Measurements from ENCODE around the gene OTOP3. TPM values are rescaled to one million over a fixed set of nuclear protein-coding genes. Genes with fewer than 3 reads are reported as not detected.

The OTOP3 gene
- total RNA-seq, 4 donors from 2014 or later: 0.65 to 0.98 TPM; not detected in 2

GRCh38 chr17:74928786-74929185 is 6.9 kb upstream of the OTOP3 start:
- Histone ChIP-seq H3K27me3 (peaks cover 54% of the 10 kb centered on the region), H3K4me1 (peaks cover 10% of the 10 kb centered on the region), H3K36me3 (no peaks in the 10 kb centered on the region), H3K9me3 (no peaks in the 10 kb centered on the region), H3K27ac (no peak overlapping the region), H3K4me3 (no peak overlapping the region)
- TF ChIP-seq POLR2A (IDR thresholded peaks at IDR 0.05): no peak
- TF ChIP-seq, protein P1, sequence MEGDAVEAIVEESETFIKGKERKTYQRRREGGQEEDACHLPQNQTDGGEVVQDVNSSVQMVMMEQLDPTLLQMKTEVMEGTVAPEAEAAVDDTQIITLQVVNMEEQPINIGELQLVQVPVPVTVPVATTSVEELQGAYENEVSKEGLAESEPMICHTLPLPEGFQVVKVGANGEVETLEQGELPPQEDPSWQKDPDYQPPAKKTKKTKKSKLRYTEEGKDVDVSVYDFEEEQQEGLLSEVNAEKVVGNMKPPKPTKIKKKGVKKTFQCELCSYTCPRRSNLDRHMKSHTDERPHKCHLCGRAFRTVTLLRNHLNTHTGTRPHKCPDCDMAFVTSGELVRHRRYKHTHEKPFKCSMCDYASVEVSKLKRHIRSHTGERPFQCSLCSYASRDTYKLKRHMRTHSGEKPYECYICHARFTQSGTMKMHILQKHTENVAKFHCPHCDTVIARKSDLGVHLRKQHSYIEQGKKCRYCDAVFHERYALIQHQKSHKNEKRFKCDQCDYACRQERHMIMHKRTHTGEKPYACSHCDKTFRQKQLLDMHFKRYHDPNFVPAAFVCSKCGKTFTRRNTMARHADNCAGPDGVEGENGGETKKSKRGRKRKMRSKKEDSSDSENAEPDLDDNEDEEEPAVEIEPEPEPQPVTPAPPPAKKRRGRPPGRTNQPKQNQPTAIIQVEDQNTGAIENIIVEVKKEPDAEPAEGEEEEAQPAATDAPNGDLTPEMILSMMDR (IDR thresholded peaks at IDR 0.05): no peak
- DNase-seq (ENCODE audit: low spot score in 2 of 2): no peak
- 55% methylated on average over 6 of the region's 6 CpGs for WGBS

DNA sequence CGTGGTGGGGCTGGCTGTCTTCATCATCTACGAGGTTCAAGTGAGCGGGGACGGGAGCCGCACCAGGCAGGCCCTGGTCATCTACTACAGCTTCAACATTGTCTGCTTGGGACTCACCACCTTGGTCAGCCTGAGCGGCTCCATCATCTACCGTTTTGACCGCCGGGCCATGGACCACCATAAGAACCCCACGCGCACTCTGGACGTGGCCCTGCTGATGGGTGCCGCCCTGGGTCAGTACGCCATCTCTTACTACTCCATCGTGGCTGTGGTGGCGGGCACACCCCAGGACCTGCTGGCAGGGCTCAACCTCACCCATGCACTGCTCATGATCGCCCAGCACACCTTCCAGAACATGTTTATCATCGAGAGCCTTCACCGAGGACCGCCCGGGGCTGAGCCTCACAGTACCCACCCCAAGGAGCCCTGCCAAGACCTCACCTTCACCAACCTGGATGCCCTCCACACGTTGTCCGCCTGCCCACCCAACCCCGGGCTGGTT is 5.1 kb upstream of the OTOP3 start:
- Histone ChIP-seq H3K36me3 (no peaks in the 10 kb centered on the region), H3K4me3 (no peak overlapping the region), H3K9me3 (no peaks in the 10 kb centered on the region), H3K27me3 (peaks cover 53% of the 10 kb centered on the region), H3K4me1 (peaks cover 3% of the 10 kb centered on the region), H3K27ac (no peak overlapping the region)
- TF ChIP-seq, protein P1 (IDR thresholded peaks at IDR 0.05): no peak
- TF ChIP-seq EP300 (IDR thresholded peaks at IDR 0.05): no peak
- 89% methylated on average over 23 of the region's 24 CpGs for WGBS
- DNase-seq (ENCODE audit: low spot score in 2 of 2): no peak

DNA sequence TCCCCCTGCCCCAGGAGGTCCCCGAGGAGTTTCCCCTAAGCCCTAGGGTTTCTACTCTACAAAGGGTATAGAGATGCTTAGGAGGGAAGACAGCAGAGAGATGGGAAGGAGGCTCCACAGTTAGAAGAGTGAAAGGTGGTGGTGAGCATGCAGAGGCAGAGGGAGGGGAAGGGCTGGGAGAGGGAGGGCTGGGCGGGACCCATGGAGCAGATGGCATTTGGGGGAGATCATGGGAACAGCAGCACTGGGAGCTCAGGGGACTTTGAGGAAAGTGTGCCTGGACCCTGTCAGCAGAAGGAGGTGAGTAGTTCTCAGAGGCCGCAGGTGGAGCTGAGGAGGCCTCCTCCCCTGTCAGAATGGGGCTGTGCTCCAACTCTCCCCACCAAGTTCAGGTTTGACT is 650 bp upstream of the OTOP3 start:
- TF ChIP-seq POLR2AphosphoS5 (IDR thresholded peaks at IDR 0.05) (no peak), EP300 (IDR thresholded peaks at IDR 0.05) (no peak), POLR2A (IDR thresholded peaks at IDR 0.05) (no peak)
- TF ChIP-seq, protein P1 (IDR thresholded peaks at IDR 0.05): no peak
- H3K4me1 ChIP-seq: peaks cover 11% of the 10 kb centered on the region
- DNase-seq (ENCODE audit: low spot score in 2 of 2): no peak
- 81% methylated on average over 2 of the region's 3 CpGs for WGBS
- H3K27me3 ChIP-seq: peaks cover 69% of the 10 kb centered on the region
- no peak overlapping the region for H3K4me3 ChIP-seq
- H3K36me3 ChIP-seq: no peaks in the 10 kb centered on the region
- no peaks in the 10 kb centered on the region for H3K9me3 ChIP-seq
- no peak overlapping the region for H3K27ac ChIP-seq

DNA sequence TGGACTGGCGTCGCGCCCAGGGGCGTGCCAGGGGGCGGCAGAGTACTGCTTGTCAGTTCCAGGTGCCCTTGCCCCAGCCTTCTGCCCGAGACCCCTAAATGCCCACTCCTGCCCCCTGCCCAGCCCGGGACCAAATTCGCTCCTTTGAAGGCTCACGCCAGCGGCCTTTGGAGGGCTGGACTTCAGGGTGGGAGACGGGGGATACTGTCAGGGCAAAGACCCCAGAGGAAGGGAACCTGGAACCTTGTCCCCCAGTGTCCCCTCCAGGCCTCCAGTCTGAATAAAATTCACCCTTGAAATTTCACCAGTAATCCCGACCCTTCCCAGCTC is 737 bp downstream of the OTOP3 start:
- Histone ChIP-seq H3K27me3 (peaks cover 68% of the 10 kb centered on the region), H3K4me1 (peaks cover 11% of the 10 kb centered on the region), H3K4me3 (peak overlapping the region; percentile 17), H3K36me3 (no peaks in the 10 kb centered on the region), H3K9me3 (no peaks in the 10 kb centered on the region), H3K27ac (no peak overlapping the region)
- WGBS: 7% methylated on average over 6 of the region's 12 CpGs
- TF ChIP-seq, protein P1 (IDR thresholded peaks at IDR 0.05): no peak
- TF ChIP-seq POLR2AphosphoS5 (IDR thresholded peaks at IDR 0.05) (no peak), EP300 (IDR thresholded peaks at IDR 0.05) (no peak), POLR2A (IDR thresholded peaks at IDR 0.05) (no peak)
- no peak for DNase-seq (ENCODE audit: low spot score in 2 of 2)

DNA sequence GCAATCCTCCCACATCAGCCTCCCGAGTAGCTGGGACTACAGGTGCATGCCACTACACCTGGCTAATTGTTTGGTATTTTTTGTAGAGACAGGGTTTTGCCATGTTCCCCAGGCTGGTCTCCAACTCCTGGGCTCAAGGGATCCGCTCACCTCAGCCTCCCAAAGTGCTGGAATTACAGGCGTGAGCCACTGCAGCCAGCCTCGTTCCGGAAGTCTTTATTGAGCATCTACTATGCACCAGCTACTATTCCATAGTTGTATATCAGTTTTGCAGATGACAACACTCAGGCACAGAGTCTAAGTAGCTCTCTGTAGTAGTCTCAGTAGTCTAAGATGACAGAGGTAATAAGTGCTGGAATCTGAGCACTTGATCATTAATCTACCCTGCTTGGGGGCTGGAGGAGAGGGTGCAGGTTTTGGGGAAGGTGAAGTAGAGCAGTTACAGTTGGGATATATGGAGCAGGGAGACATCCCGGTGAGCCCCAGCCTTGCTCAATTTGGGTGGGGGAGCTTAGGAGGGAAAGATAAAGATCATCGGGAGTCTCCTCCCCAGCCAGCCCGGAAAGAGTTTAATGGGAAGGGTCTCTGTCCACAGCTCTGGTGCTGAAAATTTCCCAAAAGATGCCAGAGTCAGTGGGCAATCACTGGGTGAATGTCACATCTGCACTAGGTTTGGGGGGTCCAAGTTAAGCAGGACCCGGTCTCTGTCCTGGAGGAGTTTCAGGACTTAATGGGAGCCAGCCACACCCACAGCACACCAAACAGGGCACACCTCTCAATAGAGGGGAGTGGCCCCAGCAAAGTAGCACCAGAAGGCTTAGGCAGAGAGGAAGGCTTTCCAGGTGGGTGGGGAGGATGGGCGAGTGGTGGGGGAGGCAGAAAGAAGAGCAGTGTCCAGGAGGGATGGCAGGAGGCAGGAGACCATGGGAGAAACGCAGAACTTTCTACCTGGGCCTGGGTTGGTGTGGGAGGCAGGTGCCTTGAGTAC is 1.7 kb downstream of the OTOP3 start:
- TF ChIP-seq POLR2AphosphoS5 (IDR thresholded peaks at IDR 0.05) (no peak), EP300 (IDR thresholded peaks at IDR 0.05) (no peak), POLR2A (IDR thresholded peaks at IDR 0.05) (no peak)
- TF ChIP-seq, protein P1 (IDR thresholded peaks at IDR 0.05): no peak
- DNase-seq (ENCODE audit: low spot score in 2 of 2): no peak
- WGBS: 43% methylated on average over 9 of the region's 11 CpGs
- peaks cover 71% of the 10 kb centered on the region for H3K27me3 ChIP-seq
- no peaks in the 10 kb centered on the region for H3K9me3 ChIP-seq
- no peaks in the 10 kb centered on the region for H3K36me3 ChIP-seq
- no peak overlapping the region for H3K4me3 ChIP-seq
- H3K27ac ChIP-seq: no peak overlapping the region
- H3K4me1 ChIP-seq: peaks cover 11% of the 10 kb centered on the region
